GM12872 (cell line): ENCODE measurements around the gene RIMBP2.

Experiments used
- CTCF ChIP-seq: IDR thresholded peaks from 3 replicates; pipeline ENCODE4 v1.5.1; 2011; ENCODE audit warnings: low read depth, mild to moderate bottlenecking, low read length, moderate library complexity; ENCODE audit not compliant: insufficient read depth

The RIMBP2 gene

GRCh38 chr12:130517588-130517987 is 198.5 kb downstream of the RIMBP2 start:
- TF ChIP-seq CTCF: no peak

GRCh38 chr12:130514149-130514551 is 201.9 kb downstream of the RIMBP2 start:
- no peak for TF ChIP-seq CTCF

GRCh38 chr12:130513556-130513955 is 202.5 kb downstream of the RIMBP2 start:
- TF ChIP-seq CTCF: no peak

- no peak for TF ChIP-seq CTCF
Measured at GRCh38 chr12:130511285-130511684, 204.8 kb downstream of the RIMBP2 start.

GRCh38 chr12:130509454-130509853 is 206.6 kb downstream of the RIMBP2 start:
- no peak for TF ChIP-seq CTCF

GRCh38 chr12:130508847-130509246 is 207.3 kb downstream of the RIMBP2 start:
- TF ChIP-seq CTCF: no peak

GRCh38 chr12:130508318-130508717 is 207.8 kb downstream of the RIMBP2 start:
- TF ChIP-seq CTCF: no peak

GRCh38 chr12:130506844-130507243 is 209.3 kb downstream of the RIMBP2 start:
- no peak for TF ChIP-seq CTCF
